Activated T-cell treated with anti-CD3 and anti-CD28 coated beads, Interleukin-2, amount 50 U/mL, for 4 hours (primary cell): ENCODE results near the gene DNM1. TPM values are rescaled to one million over a fixed set of nuclear protein-coding genes. Genes with fewer than 3 reads are reported as not detected.

Experiments used
- ATAC-seq, 2 donors: fragments of 200-7000 bp; cut with Tn5 transposase; one replicate each; pipeline ENCODE4 v1.10.0; 2021
- DNase-seq: peaks from one replicate; pipeline ENCODE4 v3.0.0-alpha.2; 2020
- H3K27me3 Mint-ChIP-seq: one replicate; pipeline ENCODE4 v1.8.0; 2021; ENCODE audit warnings: low read depth, mixed read lengths
- H3K36me3 Mint-ChIP-seq: one replicate; pipeline ENCODE4 v1.8.0; 2022; ENCODE audit warnings: mixed read lengths; ENCODE audit not compliant: insufficient read depth
- H3K4me1 Mint-ChIP-seq: one replicate; pipeline ENCODE4 v1.8.0; 2021; ENCODE audit warnings: low read depth, mixed read lengths
- H3K4me3 Mint-ChIP-seq: one replicate; pipeline ENCODE4 v1.8.0; 2021; ENCODE audit warnings: mild to moderate bottlenecking, moderate library complexity, mixed read lengths
- H3K9me3 Mint-ChIP-seq: one replicate; pipeline ENCODE4 v1.8.0; 2021; ENCODE audit warnings: mixed read lengths
- total RNA-seq, 3 donors: library from RNA; stranded (reverse); gene quantifications; one replicate each; pipeline ENCODE4 v1.2.1, GENCODE V29; 2021

The DNM1 gene
- total RNA-seq, 3 donors from 2014 or later = 0.32 to 0.43 (median 0.40) TPM

DNA sequence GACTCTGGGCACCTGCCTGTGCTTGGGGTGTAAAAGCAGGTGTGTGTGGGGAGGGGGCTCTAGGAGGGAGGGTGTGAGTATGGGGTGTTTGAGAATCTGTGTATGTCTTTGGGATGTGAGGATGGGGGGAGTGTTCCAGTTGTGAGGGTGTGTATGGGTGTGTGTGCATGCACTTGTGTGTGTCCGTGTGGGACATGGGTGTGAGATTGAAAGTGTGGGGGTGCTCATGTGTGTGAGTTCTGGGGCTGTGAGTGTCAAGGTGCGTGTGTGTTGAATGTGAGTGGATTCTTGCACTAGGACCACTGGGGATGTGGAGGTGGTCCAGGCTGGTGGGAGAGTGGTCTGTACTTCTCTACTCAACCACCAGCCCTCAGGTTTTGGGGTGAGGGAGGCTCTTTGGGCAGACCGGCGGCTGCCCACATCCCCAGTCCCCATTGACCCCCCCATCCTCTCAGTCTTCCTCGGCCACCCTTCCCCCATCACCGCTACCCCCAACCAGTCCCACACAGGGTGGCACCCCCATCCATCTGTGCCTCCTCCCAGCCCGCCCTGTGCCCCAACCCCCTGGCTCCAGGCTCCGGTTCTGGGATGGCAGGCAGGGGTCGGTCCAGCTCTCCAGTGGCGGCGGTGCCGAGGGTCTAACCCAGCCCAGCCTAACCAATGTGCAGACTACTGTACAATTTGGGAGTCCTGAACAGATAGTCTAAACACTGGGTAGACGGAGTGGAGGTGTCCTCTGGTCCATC, 41.1 kb downstream of the DNM1 start:
- Mint-ChIP-seq H3K9me3 (no peaks in the 10 kb centered on the region), H3K27me3 (peaks cover 25% of the 10 kb centered on the region), H3K4me1 (no peaks in the 10 kb centered on the region), H3K36me3 (no peaks in the 10 kb centered on the region), H3K4me3 (no peak overlapping the region)
- ATAC-seq (no peak), DNase-seq (no peak)

DNA sequence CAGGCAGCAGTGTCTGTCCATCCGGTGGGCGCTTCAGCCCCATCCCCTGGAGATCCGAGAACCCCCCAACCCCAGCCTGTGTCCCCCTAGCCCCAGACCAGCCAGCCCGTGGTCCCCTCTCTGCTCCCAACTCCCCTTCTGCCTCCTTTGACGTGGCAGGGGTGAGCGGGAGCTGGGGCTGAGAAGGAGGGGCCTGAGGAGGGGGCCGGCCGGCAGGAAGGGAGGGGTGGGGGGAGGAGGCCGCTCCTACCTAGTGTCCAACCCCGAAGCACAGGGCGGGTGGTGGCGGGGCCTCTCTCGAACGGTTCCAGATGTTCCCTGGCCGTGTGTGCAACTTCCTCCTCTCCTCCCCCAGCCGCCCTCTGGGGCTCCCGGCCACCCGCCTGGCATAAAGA, 41.7 kb downstream of the DNM1 start:
- Mint-ChIP-seq H3K4me1 (peaks cover 3% of the 10 kb centered on the region), H3K36me3 (no peaks in the 10 kb centered on the region), H3K27me3 (peaks cover 25% of the 10 kb centered on the region), H3K4me3 (no peak overlapping the region), H3K9me3 (no peaks in the 10 kb centered on the region)
- ATAC-seq = no peak
- no peak for DNase-seq

DNA sequence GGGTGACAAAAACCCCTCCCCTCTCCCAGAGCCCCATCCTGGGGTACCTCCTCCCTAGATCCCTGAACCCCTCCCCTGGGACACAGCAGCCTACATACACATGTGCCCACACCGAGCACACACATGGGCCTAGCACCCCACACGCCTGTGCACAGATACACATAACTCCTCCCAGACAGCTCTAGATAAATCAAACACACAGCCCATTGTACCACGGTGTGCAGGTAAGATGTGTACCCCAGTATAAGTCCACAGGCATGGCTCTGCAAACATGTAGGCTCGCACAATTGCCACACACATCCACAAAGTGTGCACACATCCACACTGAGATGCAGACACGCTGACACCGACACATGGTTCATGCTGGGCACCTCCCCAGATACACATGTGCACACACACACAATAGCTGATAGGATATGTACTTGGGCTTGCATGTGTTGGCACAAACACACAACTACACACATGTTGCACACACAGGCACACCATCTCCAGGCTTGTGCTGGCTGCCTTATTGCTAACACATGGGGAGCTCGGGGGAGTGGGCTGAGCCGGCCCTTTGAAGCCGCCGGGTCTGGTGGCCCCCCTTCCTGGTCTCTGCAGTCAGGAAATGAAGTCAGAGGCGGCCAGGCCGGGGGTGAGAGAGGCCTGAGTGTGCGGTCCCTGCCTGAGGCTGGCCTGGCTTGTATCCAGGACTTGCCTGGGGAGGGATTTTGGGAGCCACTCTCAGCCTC, 42.4 kb downstream of the DNM1 start:
- Mint-ChIP-seq H3K4me1 (peaks cover 6% of the 10 kb centered on the region), H3K9me3 (no peaks in the 10 kb centered on the region), H3K4me3 (no peak overlapping the region), H3K27me3 (peaks cover 25% of the 10 kb centered on the region), H3K36me3 (no peaks in the 10 kb centered on the region)
- DNase-seq (no peak), ATAC-seq (no peak)

DNA sequence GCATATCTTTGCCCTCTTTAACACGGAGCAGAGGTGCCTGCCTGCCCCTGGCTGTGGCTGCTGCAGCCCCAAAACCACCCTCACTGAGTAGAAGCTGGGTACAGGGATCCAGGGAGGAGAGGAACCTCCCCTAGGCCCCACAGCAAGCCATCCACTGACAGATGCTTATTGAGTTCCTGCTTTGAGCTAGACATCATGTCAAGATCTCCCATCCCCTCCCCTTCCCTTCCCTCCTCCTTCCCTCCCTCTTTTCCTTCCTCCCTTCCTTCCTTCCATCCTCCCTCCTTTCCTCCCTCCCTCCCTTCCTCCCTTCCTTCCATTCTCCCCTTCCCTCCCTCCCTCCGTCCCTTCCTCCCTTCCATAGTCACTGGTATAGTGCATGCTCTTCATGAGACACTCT, 43.3 kb downstream of the DNM1 start:
- ATAC-seq = no peak
- peaks cover 9% of the 10 kb centered on the region for H3K4me1 Mint-ChIP-seq

DNA sequence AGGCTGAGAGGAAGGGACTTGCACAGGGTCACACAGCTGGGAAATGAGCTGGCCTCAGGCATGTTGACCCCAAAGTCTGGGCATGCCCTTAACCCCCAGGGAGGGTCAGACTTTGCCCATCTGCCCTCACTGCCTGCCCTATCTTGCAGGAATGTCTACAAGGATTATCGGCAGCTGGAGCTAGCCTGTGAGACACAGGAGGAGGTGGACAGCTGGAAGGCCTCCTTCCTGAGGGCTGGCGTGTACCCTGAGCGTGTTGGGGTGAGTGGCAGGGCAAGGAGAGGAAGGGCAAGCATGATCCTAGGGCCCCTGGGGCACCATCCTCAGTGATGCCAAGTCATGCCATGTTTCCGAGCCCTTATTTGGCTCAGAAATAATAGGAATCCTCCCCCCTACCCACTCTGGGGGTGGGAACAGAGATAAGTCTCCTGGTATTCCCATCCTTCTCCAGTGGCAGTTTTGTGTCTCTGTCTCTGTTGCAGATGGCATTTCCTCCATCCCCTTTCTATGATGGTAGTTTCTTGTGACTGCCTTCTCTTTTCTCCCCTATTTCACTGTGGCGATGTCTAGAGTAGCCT, 44.1 kb downstream of the DNM1 start:
- ATAC-seq (no peak), DNase-seq (no peak)
- no peak overlapping the region for H3K4me3 Mint-ChIP-seq
- no peaks in the 10 kb centered on the region for H3K36me3 Mint-ChIP-seq
- no peaks in the 10 kb centered on the region for H3K9me3 Mint-ChIP-seq
- H3K4me1 Mint-ChIP-seq = peaks cover 13% of the 10 kb centered on the region
- peaks cover 20% of the 10 kb centered on the region for H3K27me3 Mint-ChIP-seq

More for the DNA sequence above, 43.3 kb downstream of the DNM1 start:
- H3K36me3 Mint-ChIP-seq = no peaks in the 10 kb centered on the region
- DNase-seq = no peak
- peaks cover 25% of the 10 kb centered on the region for H3K27me3 Mint-ChIP-seq
- H3K9me3 Mint-ChIP-seq = no peaks in the 10 kb centered on the region
- H3K4me3 Mint-ChIP-seq = no peak overlapping the region

DNA sequence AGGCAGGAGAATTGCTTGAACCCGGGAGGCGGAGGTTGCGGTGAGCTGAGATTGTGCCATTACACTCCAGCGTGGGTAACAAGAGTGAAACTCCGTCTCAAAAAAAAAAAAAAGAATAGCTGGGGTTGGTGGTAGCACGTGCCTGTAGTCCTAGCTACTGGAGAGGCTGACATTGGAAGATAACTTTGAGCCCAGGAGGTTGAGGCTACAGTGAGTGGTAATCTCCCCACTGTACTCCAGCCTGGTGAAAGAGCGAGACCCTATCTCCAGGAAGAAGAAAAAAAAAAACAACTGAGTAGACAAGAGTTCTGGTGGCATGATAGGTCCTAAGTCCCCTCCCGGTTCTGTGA, 46.4 kb downstream of the DNM1 start:
- Mint-ChIP-seq H3K27me3 (peaks cover 8% of the 10 kb centered on the region), H3K9me3 (no peaks in the 10 kb centered on the region), H3K4me1 (peaks cover 13% of the 10 kb centered on the region), H3K4me3 (peak overlapping the region; percentile 79), H3K36me3 (no peaks in the 10 kb centered on the region)
- ATAC-seq (no peak), DNase-seq (no peak)

DNA sequence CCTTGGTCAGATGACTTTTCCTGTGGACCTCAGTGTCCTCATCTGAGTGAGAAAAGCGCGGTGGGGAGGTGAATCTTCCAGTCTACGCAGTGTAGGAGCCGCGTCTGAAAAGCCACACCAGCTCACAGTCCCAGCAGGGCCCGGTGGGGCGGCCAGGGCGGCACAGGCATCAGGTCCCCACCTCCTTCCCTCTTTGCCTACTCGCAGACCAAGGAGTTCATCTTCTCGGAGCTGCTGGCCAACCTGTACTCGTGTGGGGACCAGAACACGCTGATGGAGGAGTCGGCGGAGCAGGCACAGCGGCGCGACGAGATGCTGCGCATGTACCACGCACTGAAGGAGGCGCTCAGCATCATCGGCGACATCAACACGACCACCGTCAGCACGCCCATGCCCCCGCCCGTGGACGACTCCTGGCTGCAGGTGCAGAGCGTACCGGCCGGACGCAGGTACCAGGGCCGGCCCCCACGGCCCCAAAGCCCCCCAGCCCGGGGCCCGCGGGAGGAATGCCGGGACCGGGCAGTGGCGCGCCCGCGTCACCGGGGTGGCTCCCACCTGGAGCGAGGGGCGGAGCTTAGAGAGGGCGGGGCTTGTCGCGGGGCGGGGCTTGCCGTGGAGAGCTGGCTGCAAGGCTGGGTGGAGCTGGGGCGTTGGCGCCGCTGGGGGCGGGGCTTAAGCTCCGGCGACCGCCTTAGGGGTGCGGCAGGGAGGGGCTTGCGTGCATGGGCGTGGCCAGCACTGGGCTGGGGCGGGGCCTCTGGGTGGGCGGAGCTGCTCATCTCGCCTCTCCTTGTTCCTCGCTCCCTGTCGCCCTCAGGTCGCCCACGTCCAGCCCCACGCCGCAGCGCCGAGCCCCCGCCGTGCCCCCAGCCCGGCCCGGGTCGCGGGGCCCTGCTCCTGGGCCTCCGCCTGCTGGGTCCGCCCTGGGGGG, 47.0 kb downstream of the DNM1 start:
- H3K36me3 Mint-ChIP-seq = no peaks in the 10 kb centered on the region
- ATAC-seq (peak; percentile 97), DNase-seq (peak; percentile 99)
- peaks cover 7% of the 10 kb centered on the region for H3K27me3 Mint-ChIP-seq
- H3K4me3 Mint-ChIP-seq = peak overlapping the region; percentile 79
- H3K4me1 Mint-ChIP-seq = peaks cover 13% of the 10 kb centered on the region
- no peaks in the 10 kb centered on the region for H3K9me3 Mint-ChIP-seq

DNA sequence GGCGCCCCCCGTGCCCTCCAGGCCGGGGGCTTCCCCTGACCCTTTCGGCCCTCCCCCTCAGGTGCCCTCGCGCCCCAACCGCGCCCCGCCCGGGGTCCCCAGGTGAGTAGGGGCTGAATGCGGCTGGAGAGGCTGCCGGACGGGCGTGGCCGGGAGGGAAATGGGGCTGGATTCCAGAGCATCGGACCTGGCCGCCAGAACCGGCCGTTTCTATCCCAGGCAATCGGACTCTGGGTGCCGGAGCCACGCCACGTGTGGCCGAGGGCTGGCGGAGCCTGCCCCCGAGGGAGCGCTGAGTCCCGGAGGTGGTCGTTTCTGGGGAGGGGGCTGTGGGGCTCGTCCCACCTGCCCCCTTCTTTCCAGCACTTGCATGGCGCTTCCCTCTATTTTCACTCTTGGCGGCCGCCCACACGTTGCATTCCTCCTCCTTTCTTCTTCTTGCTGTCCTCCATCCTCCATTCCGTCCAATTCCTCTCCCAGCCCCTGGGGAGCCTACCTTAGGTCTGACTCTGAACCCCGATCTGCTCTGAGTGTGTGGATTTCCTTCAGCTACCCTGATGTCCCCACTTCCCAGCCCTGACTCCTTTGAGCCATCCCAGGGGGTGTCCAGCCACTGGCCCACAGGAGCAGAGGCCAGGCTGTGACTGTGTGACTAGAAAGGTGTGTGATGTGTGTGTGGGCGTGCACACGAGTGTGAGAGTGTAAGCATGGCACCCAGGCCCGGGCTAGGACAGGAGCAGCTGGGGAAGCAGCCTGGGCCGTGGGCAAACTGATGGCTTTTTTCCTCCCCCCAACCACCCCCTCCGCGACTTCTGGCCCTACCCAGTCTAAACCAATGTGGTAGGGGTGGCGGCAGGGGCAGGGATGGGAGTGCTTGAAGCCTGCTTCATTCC, 47.9 kb downstream of the DNM1 start:
- peak in 1 of 2 donors; percentile 5 for ATAC-seq
- Mint-ChIP-seq H3K4me3 (peak overlapping the region; percentile 74), H3K36me3 (no peaks in the 10 kb centered on the region), H3K27me3 (no peaks in the 10 kb centered on the region), H3K4me1 (peaks cover 13% of the 10 kb centered on the region), H3K9me3 (no peaks in the 10 kb centered on the region)
- no peak for DNase-seq

DNA sequence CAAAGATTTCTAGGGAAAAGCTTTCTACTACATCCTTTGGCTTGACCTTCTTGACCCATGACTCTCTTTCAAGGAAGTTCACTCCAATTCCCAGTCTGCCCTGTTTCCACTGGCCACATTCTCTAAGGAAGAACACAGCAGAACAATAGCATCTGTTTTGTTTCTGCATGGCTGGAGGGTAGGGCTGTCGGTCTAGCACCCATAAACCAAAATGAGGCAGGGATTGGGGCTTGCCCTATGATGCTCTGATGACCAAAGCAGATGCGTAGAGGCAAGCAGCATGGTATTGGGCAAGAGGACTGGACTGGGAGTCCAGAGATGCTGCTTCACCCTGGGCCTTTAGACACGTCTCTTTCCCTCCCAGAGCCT, 48.5 kb downstream of the DNM1 start:
- Mint-ChIP-seq H3K4me1 (peaks cover 13% of the 10 kb centered on the region), H3K36me3 (no peaks in the 10 kb centered on the region), H3K4me3 (peak overlapping the region; percentile 25), H3K9me3 (no peaks in the 10 kb centered on the region), H3K27me3 (no peaks in the 10 kb centered on the region)
- DNase-seq (no peak), ATAC-seq (no peak)

DNA sequence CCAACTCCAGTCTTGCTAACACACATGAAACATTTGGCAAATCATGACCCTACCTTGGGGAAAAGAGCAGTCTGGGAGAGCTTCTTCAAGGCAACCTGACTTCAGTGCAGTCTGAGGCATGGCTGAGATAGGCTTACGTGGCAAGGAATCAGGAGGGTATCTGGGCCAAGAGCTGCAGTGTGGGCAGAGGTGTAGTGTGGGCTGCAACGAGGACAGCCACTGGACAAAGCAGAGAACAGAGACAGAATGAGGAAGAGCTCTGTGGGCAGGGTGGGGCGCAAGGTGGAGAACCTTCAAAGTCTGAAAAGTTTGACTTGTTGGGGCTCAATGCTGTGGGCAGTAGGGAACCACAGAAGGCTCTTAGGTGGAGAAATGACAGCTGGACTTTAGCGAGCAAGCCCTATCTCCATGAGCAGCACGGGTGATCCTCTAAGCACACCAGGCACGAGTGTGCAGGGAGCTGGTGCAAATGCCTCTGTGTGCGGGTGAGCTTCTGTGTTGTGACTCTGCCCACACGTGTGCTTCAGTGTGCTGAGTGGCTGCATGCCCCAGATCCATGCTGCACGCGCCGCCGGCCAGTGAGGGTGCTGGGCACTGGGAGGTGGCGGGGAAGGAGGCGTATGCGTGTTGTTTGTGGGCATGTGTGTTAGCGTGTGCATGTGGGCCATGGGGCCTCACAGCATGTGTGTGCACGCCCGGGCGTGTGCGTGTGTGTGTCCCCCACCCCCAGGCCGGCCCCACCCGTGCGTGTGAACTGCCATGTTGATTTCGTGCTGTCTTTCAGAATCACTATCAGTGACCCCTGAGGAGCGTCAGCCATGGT, 49.3 kb downstream of the DNM1 start:
- peaks cover 1% of the 10 kb centered on the region for H3K36me3 Mint-ChIP-seq
- H3K4me1 Mint-ChIP-seq = peaks cover 13% of the 10 kb centered on the region
- no peaks in the 10 kb centered on the region for H3K9me3 Mint-ChIP-seq
- DNase-seq (no peak), ATAC-seq (no peak)
- H3K27me3 Mint-ChIP-seq = no peaks in the 10 kb centered on the region
- H3K4me3 Mint-ChIP-seq = no peak overlapping the region

DNA sequence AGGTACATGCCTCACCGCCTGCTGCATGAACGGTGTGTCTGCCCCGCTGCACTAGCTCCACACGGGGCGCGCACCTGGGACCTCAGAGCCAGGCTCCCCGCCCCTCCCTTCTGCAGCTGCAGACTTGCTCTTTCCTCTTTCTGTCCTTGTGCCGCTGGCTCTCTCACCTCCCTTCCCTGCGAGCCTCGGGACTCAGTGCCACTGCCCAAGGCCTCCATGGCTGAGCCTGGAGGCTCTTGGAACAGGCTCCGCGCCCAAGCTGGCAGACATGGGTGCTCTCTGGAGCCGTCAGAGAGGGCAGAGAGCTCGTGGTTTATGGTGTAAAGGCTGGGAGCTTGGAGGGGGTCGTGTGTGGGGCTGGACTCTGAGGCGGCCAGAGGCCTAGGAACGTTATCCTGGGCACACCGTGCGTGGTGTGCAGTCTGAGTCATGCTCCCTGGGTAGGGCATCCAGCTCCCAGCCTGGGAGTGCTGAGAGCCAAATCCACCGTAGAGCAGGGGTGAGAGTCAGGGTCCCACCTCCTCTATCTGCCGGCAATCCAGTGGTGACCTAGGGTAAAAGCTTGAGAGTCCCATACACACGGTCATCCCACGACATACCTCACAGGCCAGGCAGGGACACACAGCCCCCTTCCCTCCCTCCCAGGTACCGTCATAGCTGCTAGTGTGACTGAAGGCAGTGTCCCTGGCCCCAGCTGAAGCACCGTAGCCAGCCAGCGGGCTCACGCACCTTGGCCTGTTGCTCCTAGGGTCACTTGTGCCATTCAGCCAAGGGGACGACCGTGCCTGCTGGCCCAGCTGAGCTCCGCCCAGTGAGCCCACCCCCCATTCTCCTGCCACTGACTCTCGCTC, 50.2 kb downstream of the DNM1 start:
- Mint-ChIP-seq H3K4me3 (no peak overlapping the region), H3K9me3 (no peaks in the 10 kb centered on the region), H3K27me3 (no peaks in the 10 kb centered on the region), H3K36me3 (peaks cover 3% of the 10 kb centered on the region), H3K4me1 (peaks cover 13% of the 10 kb centered on the region)
- no peak for DNase-seq
- no peak for ATAC-seq

DNA sequence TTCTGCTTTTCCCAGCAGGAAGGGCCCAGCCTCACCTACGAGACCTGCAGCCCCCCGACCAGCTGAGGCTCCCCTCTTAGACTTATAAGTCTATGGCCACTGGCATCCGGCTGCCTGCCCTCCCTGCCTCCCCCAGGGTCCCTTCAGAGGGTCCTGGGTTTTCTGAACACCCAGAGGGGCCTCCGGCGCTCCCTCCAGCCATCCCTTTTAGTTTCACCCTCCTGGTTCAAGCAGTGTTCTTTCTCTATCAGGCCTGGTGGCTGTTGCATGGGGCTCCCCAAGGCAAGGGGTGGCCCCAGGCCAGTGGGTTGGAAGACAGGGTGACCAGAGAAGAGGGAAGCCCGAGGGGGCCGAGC, 50.8 kb downstream of the DNM1 start:
- peaks cover 5% of the 10 kb centered on the region for H3K36me3 Mint-ChIP-seq

More for the DNA sequence above, 50.8 kb downstream of the DNM1 start:
- DNase-seq = no peak
- Mint-ChIP-seq H3K27me3 (no peaks in the 10 kb centered on the region), H3K4me3 (no peak overlapping the region), H3K9me3 (no peaks in the 10 kb centered on the region), H3K4me1 (peaks cover 13% of the 10 kb centered on the region)
- ATAC-seq = no peak
